Measurements from ENCODE around the gene USP13.

Gene USP13

GRCh38 chr3:179687967-179688535 is 35.2 kb downstream of the USP13 start:
- Histone ChIP-seq H3K79me2 (ENCODE audit: insufficient read depth, low read length) (peaks cover 41% of the 10 kb centered on the region), H3K9me2 (replicated peaks; ENCODE audit: low read depth, low read length) (no peaks in the 10 kb centered on the region), H3F3A (ENCODE audit: low read depth) (no peaks in the 10 kb centered on the region), H4K20me1 (ENCODE audit: insufficient read depth, low read length, poor library complexity, severe bottlenecking) (peaks cover 10% of the 10 kb centered on the region), H2AFZ (ENCODE audit: low read length) (no peak overlapping the region), H3K27me3 (ENCODE audit: insufficient read depth, low read length, poor library complexity, severe bottlenecking) (no peaks in the 10 kb centered on the region), H3K9me3 (ENCODE audit: insufficient read depth, low read depth, low read length) (no peaks in the 10 kb centered on the region), H3K4me1 (ENCODE audit: insufficient read depth, low read length, poor library complexity, severe bottlenecking) (peaks cover 7% of the 10 kb centered on the region), H3K4me3 (ENCODE audit: low read length, poor library complexity, severe bottlenecking) (no peak overlapping the region), H3K9ac (ENCODE audit: low read depth, low read length, poor library complexity, severe bottlenecking) (no peak overlapping the region), H3K4me2 (ENCODE audit: low read depth, low read length, poor library complexity, severe bottlenecking) (no peak overlapping the region), H3K36me3 (ENCODE audit: insufficient read depth, low read length) (peaks cover 65% of the 10 kb centered on the region)
- TF ChIP-seq CTCF (conservative IDR thresholded peaks at IDR 0.05; ENCODE audit: low read length) (no peak), EZH2phosphoT487 (IDR thresholded peaks at IDR 0.05; ENCODE audit: borderline replicate concordance) (no peak)

- H2AFZ ChIP-seq (ENCODE audit: low read length) = no peak overlapping the region
- no peaks in the 10 kb centered on the region for H3F3A ChIP-seq (ENCODE audit: low read depth)
- peaks cover 10% of the 10 kb centered on the region for H4K20me1 ChIP-seq (ENCODE audit: insufficient read depth, low read length, poor library complexity, severe bottlenecking)
- TF ChIP-seq CTCF (conservative IDR thresholded peaks at IDR 0.05; ENCODE audit: low read length) (no peak), EZH2phosphoT487 (IDR thresholded peaks at IDR 0.05; ENCODE audit: borderline replicate concordance) (no peak)
- no peaks in the 10 kb centered on the region for H3K27me3 ChIP-seq (ENCODE audit: insufficient read depth, low read length, poor library complexity, severe bottlenecking)
- H3K4me3 ChIP-seq (ENCODE audit: low read length, poor library complexity, severe bottlenecking) = no peak overlapping the region
- H3K36me3 ChIP-seq (ENCODE audit: insufficient read depth, low read length) = peaks cover 63% of the 10 kb centered on the region
- H3K4me1 ChIP-seq (ENCODE audit: insufficient read depth, low read length, poor library complexity, severe bottlenecking) = peaks cover 5% of the 10 kb centered on the region
- H3K4me2 ChIP-seq (ENCODE audit: low read depth, low read length, poor library complexity, severe bottlenecking) = no peak overlapping the region
- H3K9me3 ChIP-seq (ENCODE audit: insufficient read depth, low read depth, low read length) = no peaks in the 10 kb centered on the region
- no peak overlapping the region for H3K9ac ChIP-seq (ENCODE audit: low read depth, low read length, poor library complexity, severe bottlenecking)
- no peaks in the 10 kb centered on the region for H3K9me2 ChIP-seq (replicated peaks; ENCODE audit: low read depth, low read length)
- H3K79me2 ChIP-seq (ENCODE audit: insufficient read depth, low read length) = peaks cover 33% of the 10 kb centered on the region
Measured at GRCh38 chr3:179688850-179689249, 36.0 kb downstream of the USP13 start.

- TF ChIP-seq CTCF (conservative IDR thresholded peaks at IDR 0.05; ENCODE audit: low read length) (no peak), EZH2phosphoT487 (IDR thresholded peaks at IDR 0.05; ENCODE audit: borderline replicate concordance) (no peak)
- peaks cover 23% of the 10 kb centered on the region for H3K36me3 ChIP-seq (ENCODE audit: insufficient read depth, low read length)
- no peaks in the 10 kb centered on the region for H3K4me1 ChIP-seq (ENCODE audit: insufficient read depth, low read length, poor library complexity, severe bottlenecking)
- H3F3A ChIP-seq (ENCODE audit: low read depth) = no peaks in the 10 kb centered on the region
- peaks cover 10% of the 10 kb centered on the region; the same call in 1 of the 2 replicates for H3K79me2 ChIP-seq (ENCODE audit: insufficient read depth, low read length)
- no peaks in the 10 kb centered on the region for H3K9me3 ChIP-seq (ENCODE audit: insufficient read depth, low read depth, low read length)
- no peaks in the 10 kb centered on the region for H3K9me2 ChIP-seq (replicated peaks; ENCODE audit: low read depth, low read length)
- H3K4me3 ChIP-seq (ENCODE audit: low read length, poor library complexity, severe bottlenecking) = no peak overlapping the region
- peaks cover 16% of the 10 kb centered on the region for H4K20me1 ChIP-seq (ENCODE audit: insufficient read depth, low read length, poor library complexity, severe bottlenecking)
- H3K9ac ChIP-seq (ENCODE audit: low read depth, low read length, poor library complexity, severe bottlenecking) = no peak overlapping the region
- H3K27me3 ChIP-seq (ENCODE audit: insufficient read depth, low read length, poor library complexity, severe bottlenecking) = no peaks in the 10 kb centered on the region
- no peak overlapping the region for H2AFZ ChIP-seq (ENCODE audit: low read length)
- no peak overlapping the region for H3K4me2 ChIP-seq (ENCODE audit: low read depth, low read length, poor library complexity, severe bottlenecking)
Measured at GRCh38 chr3:179694731-179695130, 41.9 kb downstream of the USP13 start.
